Uterus (tissue), 4 donors: ENCODE data around the gene RFX2. TPM values are rescaled to one million over a fixed set of nuclear protein-coding genes. Genes with fewer than 3 reads are reported as not detected.

ENCODE experiments used
- DNase-seq, 2 donors: peaks; one replicate each; pipeline ENCODE4 v3.0.0-alpha.2; 2019 to 2020
- H3K27ac ChIP-seq, 2 donors: fragments of 200-600 bp; sonication (generic); 1 replicate in 1 of 2; 2 replicates in 1 of 2; pipeline ENCODE4 v1.5.1; 2016 to 2018
- H3K27me3 ChIP-seq, 2 donors: fragments of 200-600 bp; sonication (generic); one replicate each; pipeline ENCODE4 v1.5.1; 2018 to 2019; ENCODE audit warnings: control low read depth in 1 of 2
- H3K36me3 ChIP-seq, 2 donors: fragments of 200-600 bp; sonication (generic); one replicate each; pipeline ENCODE4 v1.5.1; 2019; ENCODE audit warnings: control low read depth in 1 of 2
- H3K4me1 ChIP-seq, 2 donors: fragments of 200-600 bp; sonication (generic); one replicate each; pipeline ENCODE4 v1.5.1; 2018 to 2019; ENCODE audit warnings: control low read depth in 1 of 2
- H3K4me3 ChIP-seq, 2 donors: fragments of 200-600 bp; sonication (generic); 1 replicate in 1 of 2; 2 replicates in 1 of 2; pipeline ENCODE4 v1.5.1; 2018 to 2019; ENCODE audit warnings: mild to moderate bottlenecking in 1 of 2
- H3K9me3 ChIP-seq, 2 donors: fragments of 200-600 bp; sonication (generic); one replicate each; pipeline ENCODE4 v1.5.1; 2019; ENCODE audit warnings: control low read depth in 1 of 2
- POLR2A ChIP-seq, 2 donors: fragments of 450-650 bp; IDR thresholded peaks; one replicate each; pipeline ENCODE4 v1.6.1; 2016; ENCODE audit warnings: antibody characterized with exemption in 2 of 2, mild to moderate bottlenecking in 1 of 2, moderate library complexity in 1 of 2
- intact Hi-C: fragments of 100-400 bp; cut with DNase I; formaldehyde crosslinking; loops from one replicate; pipeline ENCODE4 v1.15.1; 2023; ENCODE audit warnings: low total_unique reads
- total RNA-seq, 4 donors: library from RNA; depleted of rRNA in 3 of 4; stranded (reverse); fragments of >200 nt in 3 of 4; gene quantifications; one replicate each; pipeline versions ENCODE4 v1.1.0 to v1.2.4, GENCODE V29; 2014 to 2023
- TF ChIP-seq, protein P1 (sequence below), 4 experiments: fragments of 200-600 bp in 2 of 4; fragments of 450-650 bp in 2 of 4; sonication (generic) in 2 of 4; IDR thresholded peaks; one replicate each; pipeline ENCODE4 v1.5.1; 2016 to 2019; ENCODE audit warnings: antibody characterized with exemption in 4 of 4, mild to moderate bottlenecking in 2 of 4, moderate library complexity in 1 of 4
- donor health status: DM: yes; HTN: yes; CAD: no.

The RFX2 gene
- total RNA-seq, 4 donors from 2014 or later: 10.5 to 77.9 (median 22.8) TPM

- Histone ChIP-seq H3K36me3 (no peaks in the 10 kb centered on the region), H3K27ac (peak overlapping the region; percentile 69 to 84), H3K4me3 (no peak overlapping the region), H3K9me3 (no peaks in the 10 kb centered on the region), H3K4me1 (peaks cover 0 to 4% of the 10 kb centered on the region in 2 donors), H3K27me3 (no peaks in the 10 kb centered on the region)
- TF ChIP-seq, protein P1, sequence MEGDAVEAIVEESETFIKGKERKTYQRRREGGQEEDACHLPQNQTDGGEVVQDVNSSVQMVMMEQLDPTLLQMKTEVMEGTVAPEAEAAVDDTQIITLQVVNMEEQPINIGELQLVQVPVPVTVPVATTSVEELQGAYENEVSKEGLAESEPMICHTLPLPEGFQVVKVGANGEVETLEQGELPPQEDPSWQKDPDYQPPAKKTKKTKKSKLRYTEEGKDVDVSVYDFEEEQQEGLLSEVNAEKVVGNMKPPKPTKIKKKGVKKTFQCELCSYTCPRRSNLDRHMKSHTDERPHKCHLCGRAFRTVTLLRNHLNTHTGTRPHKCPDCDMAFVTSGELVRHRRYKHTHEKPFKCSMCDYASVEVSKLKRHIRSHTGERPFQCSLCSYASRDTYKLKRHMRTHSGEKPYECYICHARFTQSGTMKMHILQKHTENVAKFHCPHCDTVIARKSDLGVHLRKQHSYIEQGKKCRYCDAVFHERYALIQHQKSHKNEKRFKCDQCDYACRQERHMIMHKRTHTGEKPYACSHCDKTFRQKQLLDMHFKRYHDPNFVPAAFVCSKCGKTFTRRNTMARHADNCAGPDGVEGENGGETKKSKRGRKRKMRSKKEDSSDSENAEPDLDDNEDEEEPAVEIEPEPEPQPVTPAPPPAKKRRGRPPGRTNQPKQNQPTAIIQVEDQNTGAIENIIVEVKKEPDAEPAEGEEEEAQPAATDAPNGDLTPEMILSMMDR (IDR thresholded peaks at IDR 0.05): no peak
- no peak for TF ChIP-seq POLR2A (IDR thresholded peaks at IDR 0.05)
- DNase-seq: no peak
- intact Hi-C loops: no loop called here
These were observed 23.2 kb downstream of the RFX2 start for GRCh38 chr19:6087074-6087571.

GRCh38 chr19:6086068-6086788 is 24.1 kb downstream of the RFX2 start:
- intact Hi-C loops: no loop called here
- Histone ChIP-seq H3K9me3 (no peaks in the 10 kb centered on the region), H3K27ac (peak overlapping the region; percentile 69 to 84), H3K27me3 (no peaks in the 10 kb centered on the region), H3K4me3 (no peak overlapping the region), H3K36me3 (no peaks in the 10 kb centered on the region), H3K4me1 (peaks cover 0 to 4% of the 10 kb centered on the region in 2 donors)
- DNase-seq: no peak
- TF ChIP-seq, protein P1 (IDR thresholded peaks at IDR 0.05): no peak
- no peak for TF ChIP-seq POLR2A (IDR thresholded peaks at IDR 0.05)

- no peaks in the 10 kb centered on the region for H3K27me3 ChIP-seq
- no peaks in the 10 kb centered on the region for H3K9me3 ChIP-seq
- intact Hi-C loops: no loop called here
- TF ChIP-seq, protein P1 (IDR thresholded peaks at IDR 0.05): no peak
- no peak for TF ChIP-seq POLR2A (IDR thresholded peaks at IDR 0.05)
- no peaks in the 10 kb centered on the region for H3K36me3 ChIP-seq
- peaks cover 0 to 4% of the 10 kb centered on the region in 2 donors for H3K4me1 ChIP-seq
- no peak overlapping the region for H3K27ac ChIP-seq
- DNase-seq: no peak
- no peak overlapping the region for H3K4me3 ChIP-seq
These were observed 25.5 kb downstream of the RFX2 start for GRCh38 chr19:6084821-6085220.

- DNase-seq: no peak
- H3K27me3 ChIP-seq: no peaks in the 10 kb centered on the region
- intact Hi-C loops: no loop called here
- TF ChIP-seq, protein P1 (IDR thresholded peaks at IDR 0.05): no peak
- no peak for TF ChIP-seq POLR2A (IDR thresholded peaks at IDR 0.05)
- no peak overlapping the region for H3K4me3 ChIP-seq
- no peak overlapping the region for H3K27ac ChIP-seq
- no peaks in the 10 kb centered on the region for H3K36me3 ChIP-seq
- no peaks in the 10 kb centered on the region for H3K9me3 ChIP-seq
- H3K4me1 ChIP-seq: no peaks in the 10 kb centered on the region
These were observed 31.2 kb downstream of the RFX2 start for GRCh38 chr19:6079107-6079506.

DNA sequence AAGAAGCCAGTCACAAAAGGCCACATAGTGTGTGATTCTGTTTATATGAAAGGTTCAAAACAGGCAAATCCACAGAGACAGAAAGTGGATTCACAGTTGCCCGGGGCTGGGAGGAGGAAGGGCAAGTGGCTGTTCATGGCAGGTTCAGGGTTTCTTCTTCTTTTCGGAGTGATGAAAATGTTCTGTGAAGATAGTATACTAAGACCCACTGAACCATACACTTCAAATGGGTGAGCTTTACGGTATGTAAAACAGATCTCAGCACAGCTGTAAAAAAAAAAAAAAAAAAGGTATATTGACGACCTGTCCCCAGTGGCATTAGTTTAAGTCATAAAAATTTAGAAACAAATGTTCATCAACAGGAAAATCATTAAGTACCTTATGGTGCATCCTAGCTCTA is 32.2 kb downstream of the RFX2 start:
- TF ChIP-seq, protein P1 (IDR thresholded peaks at IDR 0.05): no peak
- no peak for TF ChIP-seq POLR2A (IDR thresholded peaks at IDR 0.05)
- peak overlapping the region; percentile 86 to 97 for H3K27ac ChIP-seq

More for the DNA sequence above, 32.2 kb downstream of the RFX2 start:
- H3K4me3 ChIP-seq: no peak overlapping the region
- H3K36me3 ChIP-seq: no peaks in the 10 kb centered on the region
- no peak for DNase-seq
- no peaks in the 10 kb centered on the region for H3K27me3 ChIP-seq
- intact Hi-C loops: no loop called here
- H3K9me3 ChIP-seq: no peaks in the 10 kb centered on the region
- no peaks in the 10 kb centered on the region for H3K4me1 ChIP-seq
